HepG2 (cell line): Measurements from ENCODE around the gene AKR7A3. TPM values are rescaled to one million over a fixed set of nuclear protein-coding genes. Genes with fewer than 3 reads are reported as not detected.

Experiments
- ATF3 ChIP-seq: sonication (generic); formaldehyde crosslinking; IDR thresholded peaks from 2 replicates; pipeline ENCODE4 v1.4.0; 2020; ENCODE audit warnings: missing genetic modification reagents
- BCL6 ChIP-seq: IDR thresholded peaks from 2 replicates; pipeline ENCODE4 v1.6.1; 2016; ENCODE audit warnings: missing genetic modification reagents, missing compliant biosample characterization
- BCLAF1 ChIP-seq: fragments of 450-650 bp; IDR thresholded peaks from 2 replicates; pipeline ENCODE4 v1.6.1; 2017; ENCODE audit warnings: mild to moderate bottlenecking
- EED ChIP-seq: sonication (generic); formaldehyde crosslinking; IDR thresholded peaks from 2 replicates; pipeline ENCODE4 v1.5.0; 2020; ENCODE audit warnings: mild to moderate bottlenecking, missing genetic modification reagents
- HMGXB4 ChIP-seq, 2 experiments: sonication (generic) in 1 of 2; formaldehyde crosslinking in 1 of 2; IDR thresholded peaks; 2 replicates each; pipeline versions ENCODE4 v1.4.0 to v1.6.1; 2018 to 2020; ENCODE audit warnings: missing genetic modification reagents in 2 of 2, borderline replicate concordance in 1 of 2, low read depth in 1 of 2, mild to moderate bottlenecking in 1 of 2, missing biosample characterization in 1 of 2
- HNF1A ChIP-seq, 2 experiments: sonication (generic) in 1 of 2; formaldehyde crosslinking in 1 of 2; IDR thresholded peaks; 2 replicates each; pipeline versions ENCODE4 v1.4.0 to v1.6.1; 2016 to 2020; ENCODE audit warnings: borderline replicate concordance in 1 of 2, low read depth in 1 of 2, mild to moderate bottlenecking in 1 of 2, missing genetic modification reagents in 1 of 2
- HNRNPL ChIP-seq: fragments of 200-400 bp; formaldehyde crosslinking; IDR thresholded peaks from 2 replicates; pipeline ENCODE4 v1.6.1; 2017; ENCODE audit warnings: mild to moderate bottlenecking, low read depth, low read length
- JARID2 ChIP-seq: sonication (generic); formaldehyde crosslinking; IDR thresholded peaks from 2 replicates; pipeline ENCODE4 v1.8.1; 2023; ENCODE audit warnings: missing genetic modification reagents, inconsistent platforms; ENCODE audit not compliant: insufficient replicate concordance
- NFAT5 ChIP-seq: sonication (generic); formaldehyde crosslinking; IDR thresholded peaks from 2 replicates; pipeline ENCODE4 v1.4.0; 2020; ENCODE audit warnings: missing genetic modification reagents
- REL ChIP-seq: sonication (generic); formaldehyde crosslinking; conservative IDR thresholded peaks from 2 replicates; pipeline ENCODE4 v1.8.0; 2022; ENCODE audit warnings: mild to moderate bottlenecking, missing genetic modification reagents, moderate library complexity
- ZNF567 ChIP-seq: sonication (generic); formaldehyde crosslinking; IDR thresholded peaks from 2 replicates; pipeline ENCODE4 v1.8.1; 2023; ENCODE audit warnings: mild to moderate bottlenecking, missing genetic modification reagents, borderline replicate concordance
- polyA plus RNA-seq, 8 experiments: library from polyadenylated mRNA; depleted of rRNA in 3 of 8; stranded (reverse) in 7 of 8; unstranded in 1 of 8; fragments of >200 nt; fragmentation: Illumina TruSeq in 4 of 8; extraction: Trizol in 4 of 8; gene quantifications; 2 replicates each; pipeline versions ENCODE4 v1.2.1 to v1.2.3, GENCODE V29; 2011 to 2016; ENCODE audit warnings: low read depth in 4 of 8, missing spikeins in 1 of 8, mixed read lengths in 1 of 8; ENCODE audit not compliant: insufficient read depth in 1 of 8
- total RNA-seq, 5 experiments: library from RNA; depleted of rRNA; stranded (reverse); fragments of >200 nt; fragmentation: Illumina TruSeq; extraction: Trizol; gene quantifications; 2 replicates each; pipeline ENCODE4 v1.2.3, GENCODE V29; 2016; ENCODE audit warnings: low read depth in 1 of 5

Gene AKR7A3
- total and polyA plus RNA-seq, 2 of the 13 experiments (the other 11 are each of a cell fraction or from before 2014, with no cell fraction given) = 0.58 to 1.00 TPM

GRCh38 chr1:19251305-19252196 is 37.0 kb downstream of the AKR7A3 start, which contains the start of the genes EMC1 and MRTO4 (continued):
- no peak for TF ChIP-seq ATF3 (CRISPR knock-in tag)
- TF ChIP-seq ZNF567 = 0 out of 2 replicates have a peak, but pooled peaks have one; percentile 23
- TF ChIP-seq HNRNPL = no peak
- TF ChIP-seq BCLAF1 = no peak
- peak; percentile 77; the same call in 1 of the 2 replicates for TF ChIP-seq NFAT5 (CRISPR knock-in tag)
- TF ChIP-seq EED (CRISPR knock-in tag) = no peak; the same call in 1 of the 2 replicates
- TF ChIP-seq BCL6 = peak; percentile 38
- no peak for TF ChIP-seq JARID2
- TF ChIP-seq REL (CRISPR knock-in tag) = peak; percentile 92
- peak; percentile 66 to 82 for TF ChIP-seq HMGXB4 (CRISPR knock-in tag; IDR thresholded peaks at IDR 0.05; ENCODE audit: borderline replicate concordance in 1 of 2, low read depth in 1 of 2)
- no peak for TF ChIP-seq HNF1A (IDR thresholded peaks at IDR 0.05; ENCODE audit: low read depth)
- TF ChIP-seq HNF1A (CRISPR knock-in tag; IDR thresholded peaks at IDR 0.05; ENCODE audit: borderline replicate concordance) = peak; percentile 83; the same call in 1 of the 2 replicates
